Activated CD4-positive, alpha-beta T cell treated with anti-CD3 and anti-CD28 coated beads for 48 hours (primary cell): ENCODE measurements around the gene LIMCH1.

Experiments used
- DNase-seq: peaks from one replicate; pipeline ENCODE4 v3.0.0-alpha.2; 2020

LIMCH1 gene

GRCh38 chr4:41744572-41745291, 206.8 kb downstream of the LIMCH1 start:
- no peak for DNase-seq

- no peak for DNase-seq
Measured at GRCh38 chr4:41745292-41746024, 207.5 kb downstream of the LIMCH1 start.

GRCh38 chr4:41746025-41746439, 208.1 kb downstream of the LIMCH1 start:
- DNase-seq: no peak

GRCh38 chr4:41746440-41747229, 208.7 kb downstream of the LIMCH1 start:
- DNase-seq: no peak

GRCh38 chr4:41747230-41748055, 209.5 kb downstream of the LIMCH1 start:
- DNase-seq: no peak

GRCh38 chr4:41748074-41748570, 210.2 kb downstream of the LIMCH1 start:
- no peak for DNase-seq

GRCh38 chr4:41748571-41749475, 210.9 kb downstream of the LIMCH1 start, which contains the start of gene PHOX2B:
PHOX2B (minus strand) TSS chr4:41748725; CDS start chr4:41748610, 115 bp downstream.
- DNase-seq: no peak

GRCh38 chr4:41749631-41750039, 211.7 kb downstream of the LIMCH1 start:
- no peak for DNase-seq
